KOPT-K1 (cell line): Measurements from ENCODE around the gene DDO.

Source experiments
- H3K27ac ChIP-seq: fragments of 200-600 bp; sonication (generic); 2 replicates; pipeline ENCODE4 v1.5.1; 2016; ENCODE audit warnings: antibody characterized with exemption, mild to moderate bottlenecking, low read depth, low read length; ENCODE audit not compliant: poor library complexity, severe bottlenecking
- H3K36me3 ChIP-seq: fragments of 200-600 bp; sonication (generic); 2 replicates; pipeline ENCODE4 v1.5.1; 2017; ENCODE audit warnings: antibody characterized with exemption, mild to moderate bottlenecking, low read length, moderate library complexity; ENCODE audit not compliant: insufficient read depth
- H3K9me3 ChIP-seq: fragments of 200-600 bp; sonication (generic); 2 replicates; pipeline ENCODE4 v1.5.1; 2017; ENCODE audit warnings: antibody characterized with exemption, low read length, mild to moderate bottlenecking; ENCODE audit not compliant: insufficient read depth, poor library complexity, severe bottlenecking

Gene DDO

GRCh38 chr6:110401585-110402176, 13.7 kb downstream of the DDO start:
- H3K9me3 ChIP-seq: no peaks in the 10 kb centered on the region
- H3K27ac ChIP-seq: no peak overlapping the region
- no peaks in the 10 kb centered on the region for H3K36me3 ChIP-seq

- Histone ChIP-seq H3K9me3 (no peaks in the 10 kb centered on the region), H3K27ac (no peak overlapping the region), H3K36me3 (no peaks in the 10 kb centered on the region)
Observed at GRCh38 chr6:110400208-110400607, 15.2 kb downstream of the DDO start.

- Histone ChIP-seq H3K27ac (no peak overlapping the region), H3K9me3 (no peaks in the 10 kb centered on the region), H3K36me3 (no peaks in the 10 kb centered on the region)
Observed at GRCh38 chr6:110399219-110400071, 15.9 kb downstream of the DDO start.

GRCh38 chr6:110398778-110399177, 16.6 kb downstream of the DDO start:
- Histone ChIP-seq H3K9me3 (no peaks in the 10 kb centered on the region), H3K27ac (no peak overlapping the region), H3K36me3 (no peaks in the 10 kb centered on the region)

GRCh38 chr6:110395221-110395620, 20.2 kb downstream of the DDO start:
- Histone ChIP-seq H3K27ac (no peak overlapping the region), H3K9me3 (no peaks in the 10 kb centered on the region), H3K36me3 (no peaks in the 10 kb centered on the region)

GRCh38 chr6:110394409-110394808, 21.0 kb downstream of the DDO start:
- Histone ChIP-seq H3K36me3 (no peaks in the 10 kb centered on the region), H3K27ac (no peak overlapping the region)

GRCh38 chr6:110392727-110393126, 22.6 kb downstream of the DDO start:
- Histone ChIP-seq H3K36me3 (no peaks in the 10 kb centered on the region), H3K9me3 (no peaks in the 10 kb centered on the region), H3K27ac (no peak overlapping the region)

More at GRCh38 chr6:110394409-110394808, 21.0 kb downstream of the DDO start:
- no peaks in the 10 kb centered on the region for H3K9me3 ChIP-seq

- Histone ChIP-seq H3K27ac (peak overlapping the region; percentile 49), H3K36me3 (no peaks in the 10 kb centered on the region), H3K9me3 (no peaks in the 10 kb centered on the region)
Observed at GRCh38 chr6:110390404-110390803, 25.0 kb downstream of the DDO start.

GRCh38 chr6:110389689-110390382, 25.5 kb downstream of the DDO start:
- H3K36me3 ChIP-seq: no peaks in the 10 kb centered on the region
- H3K27ac ChIP-seq: peak overlapping the region; percentile 49
- H3K9me3 ChIP-seq: no peaks in the 10 kb centered on the region

GRCh38 chr6:110387986-110388385, 27.4 kb downstream of the DDO start:
- H3K9me3 ChIP-seq: no peaks in the 10 kb centered on the region

GRCh38 chr6:110385458-110385863, 29.9 kb downstream of the DDO start:
- no peaks in the 10 kb centered on the region for H3K9me3 ChIP-seq
- H3K36me3 ChIP-seq: no peaks in the 10 kb centered on the region
- H3K27ac ChIP-seq: no peak overlapping the region

More at GRCh38 chr6:110387986-110388385, 27.4 kb downstream of the DDO start:
- H3K27ac ChIP-seq: no peak overlapping the region
- H3K36me3 ChIP-seq: no peaks in the 10 kb centered on the region

- no peaks in the 10 kb centered on the region for H3K36me3 ChIP-seq
- no peak overlapping the region for H3K27ac ChIP-seq
- no peaks in the 10 kb centered on the region for H3K9me3 ChIP-seq
Observed at GRCh38 chr6:110378552-110378951, 36.8 kb downstream of the DDO start.

GRCh38 chr6:110369066-110369465, 46.3 kb downstream of the DDO start:
- Histone ChIP-seq H3K9me3 (no peaks in the 10 kb centered on the region), H3K36me3 (no peaks in the 10 kb centered on the region), H3K27ac (no peak overlapping the region)

GRCh38 chr6:110368284-110368683, 47.1 kb downstream of the DDO start:
- H3K36me3 ChIP-seq: no peaks in the 10 kb centered on the region

GRCh38 chr6:110367825-110368224, 47.5 kb downstream of the DDO start:
- Histone ChIP-seq H3K9me3 (no peaks in the 10 kb centered on the region), H3K27ac (no peak overlapping the region), H3K36me3 (no peaks in the 10 kb centered on the region)

More at GRCh38 chr6:110368284-110368683, 47.1 kb downstream of the DDO start:
- Histone ChIP-seq H3K9me3 (no peaks in the 10 kb centered on the region), H3K27ac (no peak overlapping the region)
